T-helper 17 cell (primary cell): ENCODE results near the gene MRPL9. TPM values are rescaled to one million over a fixed set of nuclear protein-coding genes. Genes with fewer than 3 reads are reported as not detected.
"Not testable (repeated sequence)": the region's sequence is repeated elsewhere in the genome, so short reads cannot be mapped to it uniquely, and the experiment has no call there.

Experiments used
- ATAC-seq: fragments of 150-1000 bp; cut with Tn5 transposase; 2 replicates; pipeline ENCODE4 v1.10.0; 2021; ENCODE audit warnings: mild to moderate bottlenecking, moderate library complexity
- DNase-seq, 3 donors: peaks; one replicate each; pipeline versions ENCODE4 v3.0.0 to v3.0.0-alpha.2; 2020 to 2021
- H3K9me3 ChIP-seq: one replicate; pipeline ENCODE4 v1.7.0; 2013; ENCODE audit warnings: low read length, mild to moderate bottlenecking; ENCODE audit not compliant: control insufficient read depth, poor library complexity, severe bottlenecking
- H3K27ac Mint-ChIP-seq: one replicate; pipeline ENCODE4 v1.8.0; 2022; ENCODE audit warnings: mild to moderate bottlenecking, moderate library complexity, mixed read lengths
- H3K27me3 Mint-ChIP-seq: one replicate; pipeline ENCODE4 v1.8.0; 2022; ENCODE audit warnings: mixed read lengths
- H3K36me3 Mint-ChIP-seq: one replicate; pipeline ENCODE4 v1.8.0; 2022; ENCODE audit warnings: low read depth, mixed read lengths
- H3K4me1 Mint-ChIP-seq: one replicate; pipeline ENCODE4 v1.8.0; 2022; ENCODE audit warnings: mild to moderate bottlenecking, mixed read lengths
- H3K4me3 Mint-ChIP-seq: one replicate; pipeline ENCODE4 v1.8.0; 2022; ENCODE audit warnings: mild to moderate bottlenecking, moderate library complexity, mixed read lengths
- total RNA-seq, 4 donors: library from RNA in 2 of 4; stranded (reverse) in 2 of 4; gene quantifications; one replicate each; pipeline ENCODE4 v1.2.3 and lab custom pipeline; 2022 to 2026

The MRPL9 gene
- total RNA-seq, 2 donors from 2014 or later, result 99.8 to 124 TPM

- ATAC-seq, result no peak
- no peaks in the 10 kb centered on the region for H3K9me3 ChIP-seq
- no peak overlapping the region for H3K4me3 Mint-ChIP-seq
- H3K27ac Mint-ChIP-seq, result no peak overlapping the region
- peaks cover 14% of the 10 kb centered on the region for H3K36me3 Mint-ChIP-seq
- H3K27me3 Mint-ChIP-seq, result no peaks in the 10 kb centered on the region
- DNase-seq, result no peak
- no peaks in the 10 kb centered on the region for H3K4me1 Mint-ChIP-seq
Measured at GRCh38 chr1:151776665-151777062, 13.4 kb upstream of the MRPL9 start.

DNA sequence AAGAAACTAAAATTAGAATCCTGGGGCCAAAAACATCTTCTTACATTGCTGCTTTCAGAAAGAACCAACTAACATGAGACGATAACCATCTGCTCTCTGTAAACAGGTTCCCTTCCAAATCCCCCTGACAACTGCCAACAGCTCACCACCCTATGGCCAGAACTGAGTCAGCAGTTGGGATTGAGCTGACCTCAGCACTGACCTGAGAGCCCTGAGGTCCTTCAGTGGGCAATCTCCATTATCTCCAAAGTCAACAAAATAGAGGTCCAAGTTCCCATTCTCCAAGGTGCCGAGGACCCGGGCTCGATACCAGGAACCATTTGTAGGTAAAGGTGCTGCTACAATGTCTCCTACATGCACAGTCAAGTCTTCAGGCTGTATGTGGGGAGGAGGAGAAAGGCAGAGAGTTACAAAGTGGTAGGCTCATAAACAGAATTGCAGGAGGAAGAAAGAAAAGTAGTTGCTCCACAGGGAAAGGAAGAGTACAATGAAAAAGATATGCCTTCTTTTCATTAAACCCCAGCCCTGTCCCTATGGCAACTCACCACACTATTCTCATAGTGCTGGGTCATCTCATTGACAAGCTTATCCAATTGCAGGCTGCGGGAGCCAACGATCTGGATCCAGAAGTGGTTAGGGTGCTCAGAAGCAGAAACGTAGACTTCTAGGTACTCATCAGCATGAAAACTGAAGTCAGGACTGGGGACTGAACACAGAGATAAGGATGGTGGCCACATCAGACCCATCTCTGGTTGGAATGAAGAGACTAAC lies 12.8 kb upstream of the MRPL9 start:
- Mint-ChIP-seq H3K4me1 (no peaks in the 10 kb centered on the region), H3K4me3 (no peak overlapping the region), H3K27ac (no peak overlapping the region), H3K36me3 (peaks cover 13% of the 10 kb centered on the region), H3K27me3 (no peaks in the 10 kb centered on the region)
- no peak for DNase-seq
- H3K9me3 ChIP-seq, result no peaks in the 10 kb centered on the region
- ATAC-seq, result no peak

DNA sequence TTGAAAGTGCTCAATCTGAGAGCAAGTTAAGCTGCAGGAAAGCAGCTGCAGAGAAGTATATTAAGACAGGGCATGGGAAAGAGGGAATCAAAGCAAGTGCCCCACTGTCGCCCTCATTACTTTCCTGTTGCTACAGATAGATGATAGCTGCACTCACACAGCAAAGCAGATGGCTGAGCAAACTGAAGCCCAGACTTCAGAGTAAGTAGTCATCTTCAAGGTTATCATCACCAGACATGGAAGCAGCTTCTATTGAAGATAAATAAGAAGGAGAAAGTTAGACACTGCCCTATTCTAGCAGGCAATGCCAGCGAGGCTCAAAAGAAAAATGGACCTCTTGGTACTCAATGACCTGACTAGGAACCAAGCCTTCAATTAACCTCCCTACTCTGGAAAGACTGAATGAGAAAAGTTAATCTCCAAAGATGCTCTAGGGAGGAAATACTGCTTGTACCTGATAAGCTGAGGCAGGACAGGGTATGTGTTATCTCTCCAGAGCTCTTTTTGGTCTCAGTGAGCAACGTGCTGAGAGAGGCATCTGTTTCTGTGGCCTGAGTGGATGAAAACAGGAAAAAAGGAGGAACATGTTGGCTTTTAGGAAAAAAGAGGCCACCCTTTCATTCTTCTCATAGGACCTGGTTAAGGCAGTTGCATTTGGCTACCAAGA lies 11.1 kb upstream of the MRPL9 start:
- ATAC-seq, result no peak
- no peak for DNase-seq
- Mint-ChIP-seq H3K27me3 (no peaks in the 10 kb centered on the region), H3K4me3 (no peak overlapping the region), H3K36me3 (peaks cover 13% of the 10 kb centered on the region), H3K4me1 (no peaks in the 10 kb centered on the region), H3K27ac (no peak overlapping the region)
- no peaks in the 10 kb centered on the region for H3K9me3 ChIP-seq

DNA sequence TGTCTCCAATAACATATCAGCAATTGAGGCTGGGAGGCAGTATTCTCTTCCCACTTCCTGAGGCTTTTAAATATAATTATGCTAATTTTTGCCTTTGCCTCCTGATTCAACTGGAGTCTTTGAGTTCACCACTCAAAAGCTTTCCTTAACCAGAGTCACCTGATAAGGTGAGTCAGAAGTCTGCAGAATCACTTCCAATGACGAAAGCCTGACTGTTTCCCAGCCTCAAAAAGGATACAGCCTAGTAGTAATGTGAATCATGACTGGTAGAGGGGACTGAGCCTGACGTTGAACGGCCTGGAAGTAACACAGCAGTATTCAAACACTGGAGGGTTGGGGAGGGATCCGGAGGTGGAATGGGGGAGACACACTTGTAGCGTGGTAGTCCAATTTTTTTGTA lies 10.4 kb upstream of the MRPL9 start:
- Mint-ChIP-seq H3K36me3 (peaks cover 10% of the 10 kb centered on the region), H3K27ac (no peak overlapping the region), H3K4me1 (no peaks in the 10 kb centered on the region), H3K27me3 (no peaks in the 10 kb centered on the region), H3K4me3 (no peak overlapping the region)
- no peak for DNase-seq
- no peak for ATAC-seq
- H3K9me3 ChIP-seq, result no peaks in the 10 kb centered on the region

DNA sequence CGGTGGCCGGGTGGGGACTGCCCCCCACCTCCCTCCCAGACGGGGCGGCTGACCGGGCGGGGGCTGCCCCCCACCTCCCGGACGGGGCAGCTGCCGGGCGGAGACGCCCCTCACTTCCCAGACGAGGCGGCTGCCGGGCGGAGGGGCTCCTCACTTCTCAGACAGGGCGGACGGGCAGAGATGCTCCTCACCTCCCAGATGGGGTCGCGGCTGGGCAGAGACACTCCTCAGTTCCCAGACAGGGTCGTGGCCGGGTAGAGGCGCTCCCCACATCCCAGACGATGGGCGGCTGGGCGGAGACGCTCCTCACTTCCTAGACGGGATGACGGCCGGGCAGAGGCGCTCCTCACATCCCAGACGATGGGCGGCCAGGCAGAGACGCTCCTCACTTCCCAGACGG lies 6.0 kb upstream of the MRPL9 start:
- not testable (repeated sequence) for H3K27me3 Mint-ChIP-seq, H3K4me3 Mint-ChIP-seq, H3K27ac Mint-ChIP-seq, DNase-seq, H3K4me1 Mint-ChIP-seq, H3K9me3 ChIP-seq, ATAC-seq, H3K36me3 Mint-ChIP-seq

DNA sequence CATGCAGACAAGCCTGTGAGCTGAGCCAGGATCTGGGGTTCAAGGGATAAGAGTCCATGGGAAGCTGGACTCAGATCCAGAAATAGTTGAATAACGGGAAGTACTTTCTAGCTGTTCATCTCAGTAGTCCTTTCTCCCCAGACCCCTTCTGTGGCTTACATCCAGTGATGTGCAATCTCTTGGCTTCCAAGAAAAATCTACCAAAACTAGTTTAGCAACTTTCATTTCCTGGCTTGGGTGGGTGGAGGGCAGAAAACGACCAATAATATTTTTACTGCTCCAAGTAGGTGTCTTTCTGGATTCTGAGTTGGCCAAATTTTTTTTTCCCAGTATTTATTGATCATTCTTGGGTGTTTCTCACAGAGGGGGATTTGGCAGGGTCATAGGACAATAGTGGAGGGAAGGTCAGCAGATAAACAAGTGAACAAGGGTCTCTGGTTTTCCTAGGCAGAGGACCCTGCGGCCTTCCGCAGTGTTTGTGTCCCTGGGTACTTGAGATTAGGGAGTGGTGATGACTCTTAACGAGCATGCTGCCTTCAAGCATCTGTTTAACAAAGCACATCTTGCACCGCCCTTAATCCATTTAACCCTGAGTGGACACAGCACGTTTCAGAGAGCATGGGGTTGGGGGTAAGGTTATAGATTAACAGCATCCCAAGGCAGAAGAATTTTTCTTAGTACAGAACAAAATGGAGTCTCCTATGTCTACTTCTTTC lies 5.2 kb upstream of the MRPL9 start:
- H3K4me1 Mint-ChIP-seq, H3K4me3 Mint-ChIP-seq, H3K9me3 ChIP-seq, ATAC-seq, H3K27me3 Mint-ChIP-seq, DNase-seq, H3K36me3 Mint-ChIP-seq, H3K27ac Mint-ChIP-seq: not testable (repeated sequence)

DNA sequence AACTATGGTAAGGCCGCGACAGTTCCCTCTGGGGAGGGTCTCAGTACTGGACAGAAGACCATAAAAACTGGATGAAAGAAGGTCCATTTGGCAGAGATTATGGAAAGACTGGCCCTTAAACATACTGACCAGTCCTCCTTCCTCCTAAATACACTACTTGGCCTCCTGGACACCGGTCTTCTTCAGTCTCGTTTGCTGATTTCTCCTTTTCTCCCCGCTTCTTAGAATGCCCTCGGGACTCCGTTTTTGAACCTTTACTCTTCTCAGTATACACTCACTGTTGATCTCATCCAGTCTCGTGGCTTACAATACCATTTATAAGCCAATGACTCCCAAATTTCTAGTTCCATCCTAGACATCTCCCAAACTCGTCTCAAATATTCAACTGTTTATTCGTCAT lies 694 bp upstream of the MRPL9 start:
- DNase-seq (no peak), ATAC-seq (no peak)
- Mint-ChIP-seq H3K27ac (peak overlapping the region; percentile 94), H3K36me3 (no peaks in the 10 kb centered on the region), H3K4me3 (peak overlapping the region; percentile 94), H3K4me1 (peaks cover 11% of the 10 kb centered on the region), H3K27me3 (no peaks in the 10 kb centered on the region)
- H3K9me3 ChIP-seq, result no peaks in the 10 kb centered on the region

GRCh38 chr1:151760597-151761385 lies 2.5 kb downstream of the MRPL9 start:
- Mint-ChIP-seq H3K27me3 (no peaks in the 10 kb centered on the region), H3K36me3 (no peaks in the 10 kb centered on the region), H3K27ac (no peak overlapping the region), H3K4me1 (peaks cover 11% of the 10 kb centered on the region), H3K4me3 (no peak overlapping the region)
- DNase-seq (no peak), ATAC-seq (no peak)
- H3K9me3 ChIP-seq, result no peaks in the 10 kb centered on the region

DNA sequence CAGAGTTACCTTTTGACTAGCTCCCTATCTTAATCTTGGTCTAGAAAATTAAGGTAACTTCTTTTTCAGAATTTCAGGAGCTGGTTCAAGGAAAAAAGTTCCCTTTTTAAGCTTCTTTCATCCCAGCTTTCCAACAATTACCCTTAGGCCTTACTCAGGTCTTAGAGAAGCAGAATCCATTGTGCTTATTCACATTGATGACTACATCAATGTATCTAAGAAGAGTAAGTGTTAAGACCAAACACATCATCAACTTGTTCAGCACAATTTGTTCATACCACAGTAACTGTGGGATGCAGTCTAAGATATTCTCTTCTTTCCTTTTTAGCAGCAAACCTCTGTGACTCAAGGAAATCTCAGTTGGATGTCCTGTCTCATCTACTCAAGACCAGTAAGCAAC lies 4.1 kb downstream of the MRPL9 start:
- no peaks in the 10 kb centered on the region for H3K9me3 ChIP-seq
- Mint-ChIP-seq H3K4me3 (no peak overlapping the region), H3K27me3 (no peaks in the 10 kb centered on the region), H3K36me3 (no peaks in the 10 kb centered on the region), H3K27ac (no peak overlapping the region), H3K4me1 (peaks cover 10% of the 10 kb centered on the region)
- no peak for ATAC-seq
- DNase-seq, result no peak

DNA sequence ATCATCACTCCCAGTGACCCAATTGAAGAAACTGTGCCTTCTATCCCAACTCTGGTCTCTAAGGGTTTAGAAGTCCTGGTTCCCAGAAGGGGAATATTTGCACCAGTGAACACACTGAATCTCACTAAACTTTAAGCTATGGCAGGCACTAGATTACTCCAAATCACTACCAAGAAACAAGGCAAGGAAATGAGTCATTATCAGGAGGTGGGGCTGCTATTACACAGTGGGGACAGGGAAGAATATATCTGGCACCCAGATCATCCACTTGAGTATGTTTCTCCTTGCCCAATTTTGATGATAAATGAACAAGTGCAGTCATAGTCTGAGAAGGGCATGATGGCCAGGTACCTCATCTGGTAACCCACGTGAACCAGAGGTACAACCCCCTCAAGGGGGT lies 7.0 kb downstream of the MRPL9 start:
- no peaks in the 10 kb centered on the region for H3K9me3 ChIP-seq
- DNase-seq (no peak), ATAC-seq (no peak)
- H3K27ac Mint-ChIP-seq, result no peak overlapping the region
- no peaks in the 10 kb centered on the region for H3K36me3 Mint-ChIP-seq
- H3K27me3 Mint-ChIP-seq, result peaks cover 5% of the 10 kb centered on the region
- H3K4me3 Mint-ChIP-seq, result no peak overlapping the region
- H3K4me1 Mint-ChIP-seq, result peaks cover 2% of the 10 kb centered on the region

DNA sequence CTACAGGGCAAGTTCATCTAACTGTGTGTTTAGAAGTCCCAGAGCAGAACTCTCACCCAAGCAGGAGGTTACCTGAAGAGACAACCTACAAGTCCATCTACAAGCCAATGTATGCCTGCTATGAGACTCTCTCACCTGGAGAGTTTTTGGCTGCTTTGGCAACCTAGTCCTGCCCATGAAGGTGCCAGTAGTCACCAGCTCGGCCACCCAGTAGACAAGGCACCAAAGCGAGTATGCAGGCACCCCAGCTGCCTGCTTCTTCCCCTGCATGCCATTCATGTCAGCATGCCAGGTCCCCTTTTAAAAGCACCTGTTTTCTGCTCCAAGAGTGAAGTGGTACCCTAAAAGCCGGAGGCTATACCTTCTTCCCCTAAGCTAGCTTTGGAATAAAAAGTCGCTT lies 21.8 kb downstream of the MRPL9 start:
- no peaks in the 10 kb centered on the region for H3K27me3 Mint-ChIP-seq
- no peak for DNase-seq
- no peak overlapping the region for H3K27ac Mint-ChIP-seq
- no peak for ATAC-seq
- H3K4me3 Mint-ChIP-seq, result no peak overlapping the region
- H3K9me3 ChIP-seq, result no peaks in the 10 kb centered on the region
- H3K4me1 Mint-ChIP-seq, result no peaks in the 10 kb centered on the region
- H3K36me3 Mint-ChIP-seq, result no peaks in the 10 kb centered on the region

DNA sequence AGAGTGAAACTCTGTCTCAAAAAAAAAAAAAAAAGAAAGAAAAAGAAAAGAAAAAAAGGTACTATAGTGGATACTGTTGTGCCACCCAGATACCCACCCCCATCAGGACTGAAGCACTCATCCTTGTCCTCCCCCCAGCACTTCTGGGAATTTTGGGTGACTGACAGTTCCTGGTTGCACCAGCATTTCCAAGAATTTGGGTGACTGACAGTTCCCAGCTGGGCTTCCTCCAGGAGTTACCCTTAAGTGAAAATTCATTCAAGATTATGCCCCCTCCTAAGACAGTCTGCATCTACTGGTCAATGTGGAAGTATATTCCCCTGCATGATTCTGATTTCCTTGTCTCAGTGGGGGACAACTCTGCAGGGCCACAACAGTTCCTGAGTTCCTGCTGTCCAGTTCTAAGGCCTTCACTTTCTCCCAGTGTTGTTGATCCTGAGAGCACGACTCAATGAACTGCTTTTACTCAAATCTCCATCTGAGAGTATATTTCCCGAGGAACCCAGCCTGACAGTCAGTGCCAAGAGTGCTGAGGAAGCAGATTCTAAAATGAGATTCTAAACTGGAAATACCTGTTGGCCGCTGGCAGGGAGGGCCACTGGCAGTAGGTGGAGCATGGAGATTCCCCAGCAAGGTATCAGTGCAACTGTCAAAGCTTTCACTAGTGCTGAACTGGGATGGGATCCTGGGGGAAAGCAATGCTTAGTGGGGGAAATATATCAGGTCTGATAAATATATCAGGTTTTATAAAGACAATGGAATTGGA lies 23.5 kb downstream of the MRPL9 start:
- H3K9me3 ChIP-seq, result no peaks in the 10 kb centered on the region
- H3K4me1 Mint-ChIP-seq, result peaks cover 5% of the 10 kb centered on the region
- peaks cover 4% of the 10 kb centered on the region for H3K27me3 Mint-ChIP-seq
- no peak overlapping the region for H3K4me3 Mint-ChIP-seq
- H3K27ac Mint-ChIP-seq, result no peak overlapping the region
- ATAC-seq, result no peak
- DNase-seq, result no peak
- H3K36me3 Mint-ChIP-seq, result no peaks in the 10 kb centered on the region
